Stimulated activated CD8-positive, alpha-beta memory T cell treated with anti-CD3 and anti-CD28 coated beads, Interleukin-7, amount 100 ng/mL, for 48 hours (primary cell): ENCODE measurements around the gene TDRD10.

Source experiments
- DNase-seq, 2 donors: peaks; one replicate each; pipeline ENCODE4 v3.0.0-alpha.2; 2020; ENCODE audit warnings: low read depth in 1 of 2; ENCODE audit errors: extremely low read depth in 1 of 2

Gene TDRD10

GRCh38 chr1:154502066-154502743 lies at the start of gene TDRD10, which contains the start of gene SHE:
TDRD10 (plus strand) TSS chr1:154502219; CDS start chr1:154506904, 4,685 bp downstream.
SHE (minus strand) TSS chr1:154502412; CDS start chr1:154502026, 386 bp downstream.
- no peak for DNase-seq

GRCh38 chr1:154453161-154453560 lies 48.9 kb upstream of the TDRD10 start:
- no peak for DNase-seq

- DNase-seq: no peak
Measured at GRCh38 chr1:154453574-154454352, 48.3 kb upstream of the TDRD10 start.

GRCh38 chr1:154454386-154455120 lies 47.5 kb upstream of the TDRD10 start:
- DNase-seq: no peak

- DNase-seq: no peak
Measured at GRCh38 chr1:154456631-154457030, 45.4 kb upstream of the TDRD10 start.

- no peak for DNase-seq
Measured at GRCh38 chr1:154459080-154459479, 42.9 kb upstream of the TDRD10 start.

- no peak for DNase-seq
Measured at GRCh38 chr1:154460695-154461260, 41.2 kb upstream of the TDRD10 start.

GRCh38 chr1:154463512-154463990 lies 38.5 kb upstream of the TDRD10 start:
- peak in 1 of 2 donors; percentile 60 for DNase-seq

GRCh38 chr1:154465621-154466195 lies 36.3 kb upstream of the TDRD10 start:
- no peak for DNase-seq

GRCh38 chr1:154466206-154466605 lies 35.8 kb upstream of the TDRD10 start:
- DNase-seq: no peak

GRCh38 chr1:154466921-154467417 lies 35.0 kb upstream of the TDRD10 start:
- no peak for DNase-seq

GRCh38 chr1:154467434-154468102 lies 34.5 kb upstream of the TDRD10 start:
- DNase-seq: no peak

GRCh38 chr1:154468535-154469250 lies 33.3 kb upstream of the TDRD10 start:
- no peak for DNase-seq

GRCh38 chr1:154469844-154470560 lies 32.0 kb upstream of the TDRD10 start:
- no peak for DNase-seq

GRCh38 chr1:154471304-154471703 lies 30.7 kb upstream of the TDRD10 start:
- no peak for DNase-seq

- DNase-seq: no peak
Measured at GRCh38 chr1:154474802-154475201, 27.2 kb upstream of the TDRD10 start.

- DNase-seq: no peak
Measured at GRCh38 chr1:154476791-154477190, 25.2 kb upstream of the TDRD10 start.

- DNase-seq: no peak
Measured at GRCh38 chr1:154478013-154478412, 24.0 kb upstream of the TDRD10 start.

- DNase-seq: no peak
Measured at GRCh38 chr1:154478639-154479038, 23.4 kb upstream of the TDRD10 start.
